Measurements from ENCODE around the gene CNKSR3. TPM values are rescaled to one million over a fixed set of nuclear protein-coding genes. Genes with fewer than 3 reads are reported as not detected.

CNKSR3 gene
- polyA plus RNA-seq, 1 of the 3 experiments (the other 2 are of a cell fraction) = 1.6 TPM

- Histone ChIP-seq H3F3A (replicated peaks; ENCODE audit: insufficient read depth) (no peaks in the 10 kb centered on the region), H3K4me1 (ENCODE audit: control insufficient read depth in 1 of 2, insufficient read depth in 2 of 2, low read depth in 1 of 2, low read length in 1 of 2) (peaks cover 0 to 6% of the 10 kb centered on the region in 2 experiments; a peak in 1 of 4 replicates), H3K4me3 (ENCODE audit: low read depth in 2 of 2, low read length in 1 of 2) (no peak overlapping the region), H2AFZ (ENCODE audit: low read depth) (no peak overlapping the region), H3K9ac (no peak overlapping the region), H3K9me3 (no peaks in the 10 kb centered on the region), H3K36me3 (replicated peaks in 1 of 2; ENCODE audit: control insufficient read depth in 1 of 2, insufficient read depth in 2 of 2, low read length in 1 of 2) (peaks cover 0 to 8% of the 10 kb centered on the region in 2 experiments), H3K27ac (ENCODE audit: low read depth in 2 of 2, low read length in 1 of 2) (no peak overlapping the region), H3K27me3 (ENCODE audit: insufficient read depth) (no peaks in the 10 kb centered on the region), H3K9me2 (no peaks in the 10 kb centered on the region), H4K20me1 (ENCODE audit: insufficient read depth) (no peaks in the 10 kb centered on the region), H3K4me2 (no peak overlapping the region), H3K79me2 (ENCODE audit: insufficient read depth) (peaks cover 3% of the 10 kb centered on the region; the same call in 1 of the 2 replicates)
- DNase-seq = no peak
- ChIA-PET POLR2A (no interaction called here), CTCF (no interaction called here)
- no peak for TF ChIP-seq TEAD4 (IDR thresholded peaks at IDR 0.05; ENCODE audit: borderline replicate concordance, insufficient read depth)
- TF ChIP-seq YY1 (IDR thresholded peaks at IDR 0.05; ENCODE audit: low read depth) = no peak
- no peak for TF ChIP-seq GATA2 (CRISPR knock-in tag; IDR thresholded peaks at IDR 0.05)
- TF ChIP-seq GABPA (IDR thresholded peaks at IDR 0.05; ENCODE audit: low read depth) = no peak
- WGBS (ENCODE audit: low lambda C conversion rate) = 91% methylated on average over 3 of the region's 3 CpGs
These were observed 70.5 kb downstream of the CNKSR3 start for GRCh38 chr6:154440022-154440421.

- TF ChIP-seq SMC3 (IDR thresholded peaks at IDR 0.05; ENCODE audit: low read depth, low read length) (no peak), USF1 (IDR thresholded peaks at IDR 0.05; ENCODE audit: borderline replicate concordance, low read depth) (no peak), PBX3 (IDR thresholded peaks at IDR 0.05) (no peak), TCF12 (IDR thresholded peaks at IDR 0.05) (no peak), IRF3 (IDR thresholded peaks at IDR 0.05; ENCODE audit: low read depth, low read length) (no peak), EZH2phosphoT487 (IDR thresholded peaks at IDR 0.05; ENCODE audit: borderline replicate concordance, low read depth) (no peak)
- 96% methylated on average over 9 of the region's 9 CpGs for WGBS (ENCODE audit: low lambda C conversion rate)
- POLR2A ChIA-PET = no interaction called here
- H3K27ac ChIP-seq (ENCODE audit: low read depth in 2 of 2, low read length in 1 of 2) = no peak overlapping the region; a peak in 1 of 4 replicates
- no peak for DNase-seq
- H3F3A ChIP-seq (replicated peaks; ENCODE audit: insufficient read depth) = no peaks in the 10 kb centered on the region
- peaks cover 3% of the 10 kb centered on the region; the same call in 1 of the 2 replicates for H3K79me2 ChIP-seq (ENCODE audit: insufficient read depth)
- H3K4me3 ChIP-seq (ENCODE audit: low read depth in 2 of 2, low read length in 1 of 2) = no peak overlapping the region
- CTCF ChIA-PET = interaction anchor here (0.6 kb wide), 1 partner anchor 1214 kb away, joined by 3 read pairs; no protein-coding TSS in a partner anchor
- H3K27me3 ChIP-seq (ENCODE audit: insufficient read depth) = no peaks in the 10 kb centered on the region
- no peaks in the 10 kb centered on the region for H3K9me2 ChIP-seq
- no peak overlapping the region for H3K4me2 ChIP-seq
- no peaks in the 10 kb centered on the region for H4K20me1 ChIP-seq (ENCODE audit: insufficient read depth)
- H3K36me3 ChIP-seq (replicated peaks in 1 of 2; ENCODE audit: control insufficient read depth in 1 of 2, insufficient read depth in 2 of 2, low read length in 1 of 2) = peaks cover 0 to 8% of the 10 kb centered on the region in 2 experiments
- no peaks in the 10 kb centered on the region for H3K9me3 ChIP-seq
- H2AFZ ChIP-seq (ENCODE audit: low read depth) = no peak overlapping the region
- no peak overlapping the region for H3K9ac ChIP-seq
- H3K4me1 ChIP-seq (ENCODE audit: control insufficient read depth in 1 of 2, insufficient read depth in 2 of 2, low read depth in 1 of 2, low read length in 1 of 2) = peaks cover 5 to 8% of the 10 kb centered on the region in 2 experiments; a peak in 3 of 4 replicates
These were observed 71.5 kb downstream of the CNKSR3 start for GRCh38 chr6:154438882-154439415.
